ENCODE measurements around the gene TMEM30B. TPM values are rescaled to one million over a fixed set of nuclear protein-coding genes. Genes with fewer than 3 reads are reported as not detected.

The TMEM30B gene
- total and polyA plus RNA-seq, 2 of the 4 experiments (the other 2 are of a cell fraction): 0.03 TPM; not detected in 1

DNA sequence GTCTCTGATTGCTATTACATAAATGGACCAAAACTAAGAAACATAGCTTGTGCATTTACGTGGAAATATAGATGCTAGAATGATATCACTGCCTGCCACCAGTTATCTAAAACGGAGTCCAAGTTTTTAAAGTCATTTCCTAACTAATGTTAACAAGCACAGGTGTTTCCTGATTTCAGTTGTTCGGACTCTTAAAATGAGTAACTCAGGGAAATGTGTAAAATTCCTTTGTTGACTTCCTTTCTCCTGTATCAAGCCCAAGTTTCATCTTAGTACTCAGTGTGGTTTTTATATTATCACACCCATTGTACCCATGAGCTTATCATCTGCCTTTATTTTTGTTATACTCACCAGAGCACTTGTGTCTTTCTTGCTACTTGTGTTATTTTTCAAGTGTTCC lies 27.1 kb upstream of the TMEM30B start:
- Histone ChIP-seq H3K9ac (ENCODE audit: low read depth, low read length) (no peak overlapping the region), H3K4me2 (ENCODE audit: low read depth, low read length) (no peak overlapping the region)
- dilution Hi-C loops (cut with HindIII; ENCODE audit: low sequenced_read_pairs, unreplicated experiment): no loop called here

More for the DNA sequence above, 27.1 kb upstream of the TMEM30B start:
- Histone ChIP-seq H3K9me1 (ENCODE audit: insufficient read depth, low read length) (no peaks in the 10 kb centered on the region), H3K18ac (ENCODE audit: low read depth, low read length) (no peak overlapping the region), H2AK9ac (replicated peaks; ENCODE audit: low read depth, low read length, poor library complexity) (no peak overlapping the region), H2BK120ac (ENCODE audit: low read depth, low read length) (no peak overlapping the region), H2BK15ac (ENCODE audit: low read depth, low read length) (no peak overlapping the region), H3K27me3 (ENCODE audit: control insufficient read depth, insufficient read depth, low read length) (no peaks in the 10 kb centered on the region; the same call in 1 of the 2 replicates), H3K4me3 (ENCODE audit: insufficient read depth, low read depth, low read length) (no peak overlapping the region), H3K56ac (ENCODE audit: extremely low read depth, insufficient read depth, low read length) (no peak overlapping the region), H2BK5ac (ENCODE audit: low read depth, low read length, poor library complexity, severe bottlenecking) (no peak overlapping the region), H4K5ac (ENCODE audit: low read depth, low read length) (no peak overlapping the region), H2AK5ac (ENCODE audit: low read depth, low read length) (no peak overlapping the region), H4K91ac (ENCODE audit: insufficient read depth, low read depth, low read length) (no peak overlapping the region), H2AFZ (replicated peaks; ENCODE audit: low read length, poor library complexity) (no peak overlapping the region), H3K79me1 (ENCODE audit: low read depth in 1 of 2, low read length in 2 of 2) (no peaks in the 10 kb centered on the region), H4K8ac (ENCODE audit: low read depth in 2 of 2, low read length in 2 of 2) (no peak overlapping the region), H2BK20ac (ENCODE audit: low read depth, low read length) (no peak overlapping the region), H3K4me1 (ENCODE audit: control insufficient read depth, insufficient read depth, low read length) (no peaks in the 10 kb centered on the region), H3K4ac (ENCODE audit: low read depth, low read length) (no peak overlapping the region), H3K14ac (replicated peaks; ENCODE audit: low read depth, low read length) (no peak overlapping the region), H3K36me3 (ENCODE audit: control insufficient read depth, insufficient read depth, low read length) (no peaks in the 10 kb centered on the region), H4K20me1 (ENCODE audit: insufficient read depth, low read length) (no peaks in the 10 kb centered on the region), H3K23ac (ENCODE audit: low read depth, low read length) (no peak overlapping the region), H3K9me3 (ENCODE audit: control insufficient read depth, insufficient read depth, low read length) (peaks cover 3% of the 10 kb centered on the region; the same call in 1 of the 2 replicates), H3K27ac (ENCODE audit: insufficient read depth, low read length) (no peak overlapping the region)
- no TSS peak for BruUV-seq (replicated peaks)
- no CpG with 5 or more reads among the region's 3 CpGs for WGBS, 2 experiments (ENCODE audit: extremely low coverage in 2 of 2, insufficient read length in 1 of 2)
- POLR2A ChIA-PET (ENCODE audit: unreplicated experiment): no interaction called here
- CTCF ChIA-PET: no interaction called here
- TF ChIP-seq MAZ (IDR thresholded peaks at IDR 0.05; ENCODE audit: borderline replicate concordance, low read depth, low read length) (no peak), CHD1 (IDR thresholded peaks at IDR 0.05; ENCODE audit: low read depth, low read length) (no peak)
- in situ Hi-C loops (cut with MboI; ENCODE audit: low sequenced_read_pairs) (no loop called here), intact Hi-C loops (cut with micrococcal nuclease) (no loop called here)
- ATAC-seq (ENCODE audit: low read depth) (no peak), DNase-seq (no peak)

Data from IMR-90 (cell line).